Ascending aorta (tissue), 2 donors: ENCODE results near the gene C3. TPM values are rescaled to one million over a fixed set of nuclear protein-coding genes. Genes with fewer than 3 reads are reported as not detected.

Experiments used
- DNase-seq, 2 donors: peaks; one replicate each; pipeline ENCODE4 v3.0.0-alpha.2; 2019; ENCODE audit warnings: low spot score in 2 of 2
- H3K27ac ChIP-seq, 2 donors: fragments of 200-600 bp; sonication (generic); one replicate each; pipeline ENCODE4 v1.5.1; 2016 to 2017; ENCODE audit warnings: mild to moderate bottlenecking in 1 of 2
- H3K27me3 ChIP-seq: fragments of 200-600 bp; sonication (generic); one replicate; pipeline ENCODE4 v1.5.1; 2017
- H3K36me3 ChIP-seq, 2 donors: fragments of 200-600 bp; sonication (generic); one replicate each; pipeline ENCODE4 v1.5.1; 2016
- H3K4me1 ChIP-seq, 2 donors: fragments of 200-600 bp; sonication (generic); one replicate each; pipeline ENCODE4 v1.5.1; 2016 to 2017; ENCODE audit warnings: mild to moderate bottlenecking in 1 of 2
- H3K4me3 ChIP-seq, 2 donors: fragments of 200-600 bp; sonication (generic); one replicate each; pipeline ENCODE4 v1.5.1; 2016 to 2017; ENCODE audit warnings: mild to moderate bottlenecking in 1 of 2
- H3K9me3 ChIP-seq, 2 donors: fragments of 200-600 bp; sonication (generic); one replicate each; pipeline ENCODE4 v1.5.1; 2016
- CTCF ChIP-seq, 3 experiments: fragments of 200-600 bp in 2 of 3; fragments of 450-650 bp in 1 of 3; sonication (generic) in 2 of 3; IDR thresholded peaks; one replicate each; pipeline ENCODE4 v1.5.1; 2016 to 2019; ENCODE audit warnings: antibody characterized with exemption in 3 of 3, mild to moderate bottlenecking in 1 of 3, moderate library complexity in 1 of 3
- intact Hi-C: fragments of 100-400 bp; cut with DNase I; formaldehyde crosslinking; loops from one replicate; pipeline ENCODE4 v1.15.1; 2023
- total RNA-seq: library from RNA; depleted of rRNA; stranded (reverse); fragments of >200 nt; gene quantifications from one replicate; pipeline ENCODE4 v1.1.0, GENCODE V29; 2016

Gene C3
- total RNA-seq, 1 donor from 2014 or later, result 2,421 TPM

- intact Hi-C loops, result no loop called here
- H3K4me3 ChIP-seq, result no peak overlapping the region
- H3K9me3 ChIP-seq, result no peaks in the 10 kb centered on the region
Measured at GRCh38 chr19:6685482-6685881, 35.0 kb downstream of the C3 start.

GRCh38 chr19:6683971-6684370, 36.5 kb downstream of the C3 start:
- no peak for TF ChIP-seq CTCF (IDR thresholded peaks at IDR 0.05)
- Histone ChIP-seq H3K9me3 (no peaks in the 10 kb centered on the region), H3K4me1 (no peaks in the 10 kb centered on the region), H3K36me3 (no peaks in the 10 kb centered on the region), H3K27ac (no peak overlapping the region), H3K4me3 (no peak overlapping the region), H3K27me3 (no peaks in the 10 kb centered on the region)
- DNase-seq, result no peak
- intact Hi-C loops, result no loop called here

More at GRCh38 chr19:6685482-6685881, 35.0 kb downstream of the C3 start:
- TF ChIP-seq CTCF (IDR thresholded peaks at IDR 0.05), result no peak
- Histone ChIP-seq H3K36me3 (no peaks in the 10 kb centered on the region), H3K27ac (no peak overlapping the region), H3K27me3 (no peaks in the 10 kb centered on the region), H3K4me1 (no peaks in the 10 kb centered on the region)
- DNase-seq, result no peak

GRCh38 chr19:6682607-6683128, 37.8 kb downstream of the C3 start:
- intact Hi-C loops, result no loop called here
- Histone ChIP-seq H3K27me3 (no peaks in the 10 kb centered on the region), H3K36me3 (no peaks in the 10 kb centered on the region), H3K27ac (no peak overlapping the region), H3K4me3 (no peak overlapping the region), H3K4me1 (no peaks in the 10 kb centered on the region), H3K9me3 (no peaks in the 10 kb centered on the region)
- no peak for TF ChIP-seq CTCF (IDR thresholded peaks at IDR 0.05)
- no peak for DNase-seq

- no peak overlapping the region for H3K4me3 ChIP-seq
- no peak overlapping the region for H3K27ac ChIP-seq
- no peaks in the 10 kb centered on the region for H3K36me3 ChIP-seq
- H3K4me1 ChIP-seq, result no peaks in the 10 kb centered on the region
- no peak for DNase-seq
- no peaks in the 10 kb centered on the region for H3K27me3 ChIP-seq
- TF ChIP-seq CTCF (IDR thresholded peaks at IDR 0.05), result no peak
- no peaks in the 10 kb centered on the region for H3K9me3 ChIP-seq
- intact Hi-C loops, result no loop called here
Measured at GRCh38 chr19:6680141-6680540, 40.3 kb downstream of the C3 start.

- TF ChIP-seq CTCF (IDR thresholded peaks at IDR 0.05), result no peak
- DNase-seq, result no peak
- H3K36me3 ChIP-seq, result no peaks in the 10 kb centered on the region
- intact Hi-C loops, result no loop called here
- no peak overlapping the region for H3K4me3 ChIP-seq
- no peak overlapping the region for H3K27ac ChIP-seq
- H3K9me3 ChIP-seq, result no peaks in the 10 kb centered on the region
- H3K27me3 ChIP-seq, result no peaks in the 10 kb centered on the region
- no peaks in the 10 kb centered on the region for H3K4me1 ChIP-seq
Measured at GRCh38 chr19:6679139-6679538, 41.3 kb downstream of the C3 start.

GRCh38 chr19:6678690-6679109, 41.8 kb downstream of the C3 start:
- no peak overlapping the region for H3K27ac ChIP-seq
- no peak overlapping the region for H3K4me3 ChIP-seq
- no peak for DNase-seq
- H3K27me3 ChIP-seq, result no peaks in the 10 kb centered on the region
- no peaks in the 10 kb centered on the region for H3K4me1 ChIP-seq
- TF ChIP-seq CTCF (IDR thresholded peaks at IDR 0.05), result no peak
- no peaks in the 10 kb centered on the region for H3K36me3 ChIP-seq
- H3K9me3 ChIP-seq, result no peaks in the 10 kb centered on the region
- intact Hi-C loops, result no loop called here
